Stimulated activated naive CD4-positive, alpha-beta T cell (primary cell): ENCODE results near the gene UBA7.
"Not testable (repeated sequence)": the region's sequence is repeated elsewhere in the genome, so short reads cannot be mapped to it uniquely, and the experiment has no call there.

Experiments
- DNase-seq, 6 experiments: peaks; one replicate each; lab custom pipeline; 2025; lab: John Stamatoyannopoulos, UW

UBA7 gene, protein sequence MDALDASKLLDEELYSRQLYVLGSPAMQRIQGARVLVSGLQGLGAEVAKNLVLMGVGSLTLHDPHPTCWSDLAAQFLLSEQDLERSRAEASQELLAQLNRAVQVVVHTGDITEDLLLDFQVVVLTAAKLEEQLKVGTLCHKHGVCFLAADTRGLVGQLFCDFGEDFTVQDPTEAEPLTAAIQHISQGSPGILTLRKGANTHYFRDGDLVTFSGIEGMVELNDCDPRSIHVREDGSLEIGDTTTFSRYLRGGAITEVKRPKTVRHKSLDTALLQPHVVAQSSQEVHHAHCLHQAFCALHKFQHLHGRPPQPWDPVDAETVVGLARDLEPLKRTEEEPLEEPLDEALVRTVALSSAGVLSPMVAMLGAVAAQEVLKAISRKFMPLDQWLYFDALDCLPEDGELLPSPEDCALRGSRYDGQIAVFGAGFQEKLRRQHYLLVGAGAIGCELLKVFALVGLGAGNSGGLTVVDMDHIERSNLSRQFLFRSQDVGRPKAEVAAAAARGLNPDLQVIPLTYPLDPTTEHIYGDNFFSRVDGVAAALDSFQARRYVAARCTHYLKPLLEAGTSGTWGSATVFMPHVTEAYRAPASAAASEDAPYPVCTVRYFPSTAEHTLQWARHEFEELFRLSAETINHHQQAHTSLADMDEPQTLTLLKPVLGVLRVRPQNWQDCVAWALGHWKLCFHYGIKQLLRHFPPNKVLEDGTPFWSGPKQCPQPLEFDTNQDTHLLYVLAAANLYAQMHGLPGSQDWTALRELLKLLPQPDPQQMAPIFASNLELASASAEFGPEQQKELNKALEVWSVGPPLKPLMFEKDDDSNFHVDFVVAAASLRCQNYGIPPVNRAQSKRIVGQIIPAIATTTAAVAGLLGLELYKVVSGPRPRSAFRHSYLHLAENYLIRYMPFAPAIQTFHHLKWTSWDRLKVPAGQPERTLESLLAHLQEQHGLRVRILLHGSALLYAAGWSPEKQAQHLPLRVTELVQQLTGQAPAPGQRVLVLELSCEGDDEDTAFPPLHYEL

DNA sequence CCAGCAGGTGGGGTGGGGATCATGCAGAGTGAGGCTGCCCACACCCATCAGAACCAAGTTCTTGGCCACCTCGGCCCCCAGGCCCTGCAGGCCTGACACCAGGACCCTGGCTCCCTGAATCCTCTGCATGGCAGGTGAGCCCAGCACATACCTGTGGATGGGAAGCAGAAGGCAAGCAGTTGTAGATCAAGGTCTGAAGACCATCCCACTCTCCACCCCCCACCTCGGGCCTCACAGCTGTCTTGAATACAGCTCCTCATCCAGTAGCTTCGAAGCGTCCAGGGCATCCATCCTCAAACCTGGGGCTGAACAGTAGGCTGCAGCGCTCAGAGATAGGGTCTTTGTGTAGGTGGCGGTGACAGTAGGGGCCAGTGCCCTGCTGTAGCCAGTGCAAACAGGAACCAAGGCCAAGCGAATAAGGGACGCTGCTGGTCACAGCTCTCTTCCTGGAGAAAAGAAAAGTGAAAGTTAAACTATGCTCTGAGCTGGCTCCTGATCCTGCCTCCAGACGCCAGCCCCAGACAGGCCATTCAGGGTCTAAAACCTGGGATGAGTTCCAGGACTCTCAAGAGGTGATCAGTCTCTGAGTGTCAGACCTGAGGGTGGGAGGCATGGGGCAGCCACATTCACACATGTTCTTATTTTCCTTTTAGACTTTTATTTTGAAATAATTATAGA, at the start of gene UBA7:
Gene UBA7 (minus strand): TSS at position 457 of the 678 bp plus-strand sequence. CDS start 166 bp downstream, at position 291.
- peak in 5 of 6 experiments; percentile 11 to 57 (median 42) for DNase-seq

DNA sequence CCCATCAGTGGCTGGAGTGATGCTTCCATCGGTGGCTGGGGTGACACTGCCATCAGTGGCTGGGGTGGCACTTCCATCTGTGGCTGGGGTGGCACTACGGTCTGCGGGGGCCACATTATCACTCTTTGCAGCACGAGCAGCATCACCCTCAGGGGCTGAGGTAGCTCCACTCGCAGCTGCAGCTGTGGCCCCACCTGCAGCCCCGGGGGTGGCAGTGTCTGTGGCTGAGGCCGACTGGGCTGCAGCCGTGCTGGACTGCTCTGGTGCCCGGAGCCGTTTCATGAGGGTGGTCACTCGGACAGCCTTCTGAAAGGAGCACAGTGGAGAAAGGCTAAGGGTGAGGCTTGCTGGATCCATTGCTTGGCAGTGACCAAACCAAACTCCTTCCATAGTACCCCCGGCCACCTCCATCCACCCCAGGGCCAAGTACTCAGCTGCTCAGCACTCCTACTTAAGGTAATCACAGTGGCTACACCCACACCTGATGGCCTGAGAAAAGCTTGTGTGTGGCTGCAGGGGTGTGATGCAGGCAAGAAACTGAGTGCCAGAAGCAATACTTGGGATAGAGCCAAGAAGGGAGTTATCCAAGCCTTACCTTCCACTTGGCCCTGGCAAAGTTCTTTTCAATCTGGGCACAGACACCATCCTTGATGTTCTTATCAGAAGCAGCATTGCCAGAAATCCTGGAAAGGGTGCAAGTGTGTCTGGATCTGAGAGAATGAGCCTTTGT, 46.0 kb upstream of the UBA7 start:
- DNase-seq = no peak

DNA sequence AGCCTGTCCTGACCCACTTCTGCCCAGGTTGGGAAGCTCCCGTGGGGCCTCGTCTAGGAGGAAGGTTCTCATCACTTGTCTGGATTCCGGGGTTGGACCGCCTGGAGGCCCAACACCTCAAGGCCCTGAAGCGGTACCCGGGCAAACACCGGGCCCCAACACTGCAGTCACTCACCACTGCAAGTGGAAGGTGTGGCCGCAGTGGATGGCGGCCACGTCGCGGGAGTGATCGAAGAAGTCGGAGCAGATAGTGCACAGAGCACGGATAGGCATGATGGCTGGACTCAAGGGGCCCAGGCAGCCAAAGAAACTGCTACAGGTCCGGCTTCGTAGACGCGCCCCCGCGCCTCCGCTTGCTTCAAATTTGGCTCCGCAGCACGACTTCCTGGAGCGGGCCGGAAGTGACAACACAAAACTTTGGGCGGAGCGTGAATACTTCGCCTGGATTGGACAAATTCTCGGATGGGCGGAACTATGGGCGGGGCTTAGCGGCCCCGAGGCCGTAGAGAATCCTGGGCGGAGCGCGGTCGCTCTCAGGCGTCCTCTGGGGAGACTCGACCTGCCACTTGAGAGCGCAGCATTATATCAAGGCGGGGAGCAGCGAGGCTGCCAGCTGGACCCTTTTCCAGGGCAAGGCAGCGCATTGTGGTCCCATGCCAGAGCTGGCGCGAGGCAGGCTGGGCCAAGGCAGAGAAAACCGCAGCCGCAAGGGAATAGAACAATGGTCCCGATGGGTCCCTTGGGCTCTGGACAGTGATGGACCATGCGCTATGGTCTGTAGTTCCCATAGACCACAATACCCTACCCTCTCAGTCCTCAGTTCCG, 42.6 kb upstream of the UBA7 start, which contains the start of gene TRAIP:
Gene TRAIP (minus strand): TSS at position 384 of the 825 bp plus-strand sequence. CDS start 111 bp downstream, at position 273.
- peak; percentile 84 to 94 (median 91) for DNase-seq

DNA sequence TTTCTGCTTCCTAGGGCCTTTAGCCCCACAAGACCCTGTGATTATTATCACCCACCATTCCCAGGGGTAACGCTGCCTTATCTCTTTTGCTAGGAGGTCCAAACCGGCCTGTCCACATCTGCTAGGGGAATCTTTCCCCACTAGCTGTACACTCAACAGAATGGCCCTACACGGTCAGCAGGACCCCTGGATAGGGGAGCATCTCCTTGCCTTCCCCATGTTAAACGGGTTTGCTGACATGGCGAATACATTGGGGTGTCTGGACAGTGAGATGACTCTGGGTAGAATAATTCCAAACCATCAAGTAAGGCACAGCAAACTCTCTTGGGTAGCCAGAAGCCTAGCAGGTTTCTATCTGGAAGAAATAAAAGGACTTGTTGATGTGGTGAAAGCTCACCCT, 41.9 kb upstream of the UBA7 start:
- no peak for DNase-seq

DNA sequence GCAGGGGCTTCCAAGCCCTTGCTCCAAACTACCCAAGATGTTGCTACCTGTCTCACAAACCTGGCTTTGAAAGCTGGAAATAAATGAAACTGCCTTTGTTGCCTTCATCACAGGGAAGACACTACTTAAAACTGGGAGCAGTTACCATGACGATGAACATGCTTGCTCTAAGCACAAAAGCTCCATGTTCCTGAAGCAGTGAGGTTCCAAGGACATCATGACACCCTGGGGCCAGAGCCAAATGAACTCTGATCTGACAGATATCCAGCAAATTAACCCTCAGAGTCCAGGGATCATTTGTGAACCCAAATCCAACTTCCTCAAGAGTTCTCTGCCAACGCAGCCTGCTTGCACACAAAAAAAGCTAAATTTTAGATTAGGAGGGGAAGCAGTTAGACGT, 31.9 kb upstream of the UBA7 start:
- no peak for DNase-seq

DNA sequence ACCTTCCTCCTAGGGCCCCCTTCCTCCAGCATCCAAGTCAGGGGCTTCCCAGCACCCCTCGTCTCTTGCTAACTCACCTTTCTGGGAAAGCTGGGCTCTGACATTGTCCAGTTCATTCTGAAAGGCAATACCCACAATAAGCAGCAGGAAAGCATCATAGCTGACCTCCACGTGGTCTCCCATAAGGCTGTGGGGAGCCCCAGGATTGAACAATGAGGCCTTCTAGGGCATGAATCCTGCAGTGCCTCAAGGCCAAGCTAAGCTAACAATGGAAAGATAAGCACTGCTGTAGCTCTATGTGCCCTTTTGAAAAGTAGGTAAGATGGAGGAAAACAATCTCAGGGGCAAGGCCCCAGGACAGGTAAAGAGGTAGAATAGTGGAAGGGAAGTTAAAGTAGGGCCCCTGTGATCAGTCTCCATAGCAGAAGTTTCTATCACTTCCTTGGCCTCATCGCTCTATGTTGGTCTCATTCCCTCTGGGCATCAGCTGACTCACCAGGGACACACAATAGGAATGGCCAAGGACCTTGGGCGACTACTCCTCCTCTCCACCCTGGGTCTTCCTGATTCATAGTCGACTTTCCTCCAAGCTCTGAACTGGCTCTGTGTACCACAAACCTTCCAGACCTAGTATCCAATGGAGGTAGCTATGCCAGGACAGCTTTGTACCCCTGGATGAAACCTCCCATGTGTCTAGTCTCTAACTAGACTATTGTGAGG, 30.9 kb upstream of the UBA7 start:
- no peak for DNase-seq

DNA sequence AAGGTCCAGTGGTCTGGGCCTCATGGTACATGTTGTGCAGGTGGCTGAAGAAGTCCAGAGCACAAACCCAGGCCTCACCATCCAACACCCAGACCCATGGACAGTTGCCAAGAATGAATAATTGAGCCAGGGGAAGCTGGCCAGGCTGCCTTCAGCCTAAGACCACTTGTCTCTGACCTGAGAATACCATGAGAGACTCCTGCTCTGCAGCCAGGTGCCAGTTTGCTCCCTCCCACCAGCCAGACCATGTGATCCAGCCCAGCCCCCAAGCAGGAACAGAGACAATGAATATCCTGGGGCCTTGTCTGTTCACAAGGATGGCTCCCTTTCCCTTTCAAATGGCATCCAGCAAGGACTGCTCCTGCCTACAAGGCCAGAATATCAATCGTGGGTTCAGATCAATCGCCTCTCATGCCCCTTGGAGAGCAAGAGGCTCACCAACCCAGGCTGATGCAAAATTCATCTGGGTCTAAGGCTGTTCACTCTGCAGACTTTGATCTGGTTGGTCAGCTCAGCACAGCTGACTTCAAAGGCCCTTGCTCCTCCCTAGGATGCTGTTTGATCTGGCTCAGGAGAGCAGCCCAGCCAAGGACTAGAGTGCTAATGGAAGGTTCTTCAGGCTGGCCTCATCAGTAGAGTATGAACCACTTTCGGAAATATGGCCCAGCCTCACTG, 29.2 kb upstream of the UBA7 start:
- no peak for DNase-seq

DNA sequence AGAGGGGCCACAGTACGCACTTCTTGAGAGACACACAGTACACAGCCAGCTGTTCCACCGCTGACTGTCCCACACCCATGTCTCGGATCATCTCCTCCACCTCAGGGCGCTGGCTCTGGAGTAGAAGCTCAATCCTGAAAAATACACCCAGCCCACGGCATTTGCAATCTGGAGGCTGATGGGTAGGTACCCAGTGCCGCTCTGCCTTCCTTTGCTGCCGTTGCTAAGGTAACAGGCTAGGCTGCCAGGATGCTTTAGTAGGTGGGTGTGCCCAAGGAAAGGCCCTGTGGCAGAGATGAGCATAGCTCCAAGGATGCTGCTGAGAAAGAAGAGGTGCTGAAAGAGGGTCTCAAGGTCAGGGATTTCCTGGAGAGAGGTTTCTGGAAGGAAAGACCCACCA, 28.1 kb upstream of the UBA7 start:
- DNase-seq = no peak

DNA sequence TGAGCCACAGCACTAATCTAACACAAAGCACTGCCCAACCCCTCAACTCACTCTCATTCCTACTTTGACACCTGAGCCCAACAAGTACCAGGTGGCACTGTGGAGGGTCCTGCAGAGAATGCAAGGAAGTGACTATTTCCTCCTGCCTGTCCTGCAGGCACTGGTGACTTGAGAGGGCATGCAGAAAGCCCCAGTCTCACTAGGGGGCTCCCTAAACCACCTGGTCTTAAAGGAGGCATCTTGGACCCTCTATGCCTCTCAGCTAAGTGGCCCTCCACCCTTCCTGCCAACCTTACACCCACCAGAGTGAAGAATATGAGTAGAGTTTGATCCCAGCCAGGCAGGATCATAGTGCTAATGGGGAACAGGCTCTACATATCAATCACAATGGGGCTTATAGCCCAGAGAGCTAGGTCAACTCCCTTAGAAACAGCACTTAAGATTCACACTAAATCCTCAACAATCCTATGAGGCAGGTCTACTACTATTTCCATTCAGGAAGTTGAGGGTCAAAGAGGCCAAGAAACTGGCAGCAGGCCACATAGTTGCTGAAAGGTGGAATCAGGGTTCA, 27.5 kb upstream of the UBA7 start:
- DNase-seq = no peak

DNA sequence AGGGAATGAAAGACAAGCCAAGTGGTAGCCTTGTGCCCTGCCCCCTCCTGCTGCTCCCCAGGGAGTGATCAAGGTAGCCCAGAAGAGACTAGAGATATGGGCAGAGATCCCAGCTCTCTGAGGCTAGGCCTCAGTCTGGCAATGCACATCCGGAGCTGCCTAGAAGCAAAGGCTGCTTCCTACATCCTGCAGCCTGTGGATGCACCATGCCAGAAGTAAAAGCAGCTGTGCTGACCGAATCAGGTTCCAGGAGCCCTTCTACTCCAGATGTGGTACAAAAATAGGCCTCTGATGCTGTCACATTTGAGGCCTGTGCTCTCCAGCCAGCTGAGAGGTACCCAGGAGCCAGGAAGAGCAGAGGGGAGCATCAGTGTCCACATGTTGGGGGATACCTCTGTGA, 26.6 kb upstream of the UBA7 start:
- DNase-seq = no peak

DNA sequence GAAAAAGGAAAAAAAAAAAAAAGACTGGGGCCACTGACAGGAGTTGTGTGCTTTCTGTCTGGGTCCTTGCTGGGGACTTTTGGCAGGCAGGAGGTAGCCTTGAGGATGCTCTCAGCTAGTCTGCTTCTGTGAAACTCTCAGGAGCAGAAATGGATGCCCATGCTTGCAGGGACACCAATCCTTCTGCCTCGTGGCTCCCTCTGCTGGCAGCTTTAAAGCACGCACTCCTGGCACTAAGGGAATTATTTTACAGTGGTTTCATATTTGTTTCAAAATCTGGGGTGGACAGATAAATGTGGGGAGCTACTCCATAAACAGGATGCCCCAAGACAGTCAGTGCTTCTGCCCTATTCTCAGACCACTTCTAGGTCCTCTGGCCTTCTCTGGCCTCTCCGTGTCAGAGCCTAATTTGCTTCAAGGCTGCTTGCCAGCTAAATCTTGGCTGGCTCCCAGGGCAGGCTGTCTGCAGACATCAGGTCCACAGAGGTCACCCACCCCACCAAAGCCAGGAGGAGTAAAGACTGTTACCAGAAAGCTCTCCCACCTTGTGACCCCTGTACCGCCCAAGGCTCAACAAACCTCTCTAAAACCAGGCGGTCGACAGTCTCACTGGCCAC, 25.5 kb upstream of the UBA7 start:
- DNase-seq = peak; percentile 57 to 83 (median 70)

DNA sequence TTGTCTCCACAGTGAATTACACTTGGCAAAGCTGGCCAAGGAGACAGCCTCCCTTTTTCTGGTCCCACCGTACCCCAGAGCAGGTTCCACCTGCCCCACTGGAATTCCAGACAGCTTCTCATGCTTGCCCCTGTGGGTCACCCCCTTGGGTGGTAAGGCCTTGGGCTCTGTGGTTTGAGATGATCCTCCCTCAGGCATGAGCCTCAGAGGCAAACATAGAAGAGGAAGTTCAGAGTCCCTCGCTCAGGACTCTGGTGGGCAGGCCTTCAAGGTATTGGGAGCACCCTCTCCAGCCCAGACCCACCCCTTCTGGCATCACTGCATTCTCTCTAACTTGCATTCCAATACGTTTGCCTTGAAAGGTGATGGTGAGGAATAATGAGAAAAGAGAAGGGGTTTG, 17.6 kb upstream of the UBA7 start:
- DNase-seq = no peak

DNA sequence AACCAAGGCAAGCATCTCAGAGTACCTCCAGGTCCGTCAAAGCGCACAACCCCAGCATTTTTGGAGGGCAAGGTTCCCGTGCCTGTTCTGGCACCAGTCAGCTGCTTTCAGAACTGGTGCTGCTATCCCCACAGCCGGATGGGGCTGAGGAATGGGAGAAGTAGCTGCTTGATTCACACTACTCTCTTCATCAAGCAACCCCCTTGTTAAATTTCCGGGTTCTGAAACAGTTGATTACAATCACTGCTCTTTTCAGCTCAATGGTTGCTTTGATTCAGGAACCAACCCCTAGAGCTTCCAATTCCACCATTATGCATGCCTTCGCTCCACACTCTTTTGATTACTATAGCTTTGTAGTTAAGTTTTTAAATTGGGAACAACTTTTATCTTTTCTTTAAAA, 12.3 kb upstream of the UBA7 start:
- no peak for DNase-seq

DNA sequence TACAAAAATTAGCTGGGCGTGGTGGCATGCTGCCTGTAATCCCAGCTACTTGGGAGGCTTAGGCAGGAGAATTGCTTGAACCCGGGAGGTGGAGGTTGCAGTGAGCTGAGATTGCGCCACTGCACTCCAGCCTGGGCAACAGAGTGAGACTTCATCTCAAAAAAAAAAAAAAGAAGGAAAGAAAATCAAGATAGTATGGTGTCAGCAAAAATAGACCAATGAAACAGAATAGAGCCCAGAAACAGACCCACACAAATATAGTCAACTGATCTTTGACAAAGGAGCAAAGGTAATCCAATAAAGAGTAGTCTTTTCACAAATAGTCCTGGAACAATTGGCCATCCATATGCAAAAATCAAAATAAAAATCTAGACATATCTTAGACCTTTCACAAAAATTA, 9.4 kb upstream of the UBA7 start:
- not testable (repeated sequence) for DNase-seq

DNA sequence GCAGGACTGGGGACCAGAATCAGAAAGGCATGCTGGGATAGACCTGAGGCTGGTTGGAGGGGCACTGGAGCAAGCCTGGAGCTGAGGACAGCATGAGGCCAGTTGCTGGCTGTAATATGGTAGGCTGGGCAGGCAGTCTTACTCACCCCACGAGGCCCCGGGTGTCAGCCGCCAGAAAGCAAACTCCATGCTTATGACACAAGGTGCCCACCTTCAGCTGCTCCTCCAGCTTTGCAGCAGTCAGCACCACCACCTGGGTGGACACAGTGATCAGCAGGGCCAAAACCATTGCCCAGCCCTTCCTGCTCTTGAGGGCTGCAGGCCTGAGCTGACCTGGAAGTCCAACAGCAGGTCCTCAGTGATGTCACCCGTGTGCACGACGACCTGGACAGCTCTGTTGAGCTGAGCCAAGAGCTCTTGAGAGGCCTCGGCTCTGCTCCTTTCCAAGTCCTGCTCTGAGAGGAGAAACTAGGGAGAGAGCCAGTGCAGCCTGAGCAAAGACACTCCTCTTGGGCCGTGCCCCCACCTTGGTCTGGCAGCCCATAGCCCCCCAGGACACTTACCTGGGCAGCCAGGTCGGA, 747 bp downstream of the UBA7 start:
- no peak for DNase-seq

DNA sequence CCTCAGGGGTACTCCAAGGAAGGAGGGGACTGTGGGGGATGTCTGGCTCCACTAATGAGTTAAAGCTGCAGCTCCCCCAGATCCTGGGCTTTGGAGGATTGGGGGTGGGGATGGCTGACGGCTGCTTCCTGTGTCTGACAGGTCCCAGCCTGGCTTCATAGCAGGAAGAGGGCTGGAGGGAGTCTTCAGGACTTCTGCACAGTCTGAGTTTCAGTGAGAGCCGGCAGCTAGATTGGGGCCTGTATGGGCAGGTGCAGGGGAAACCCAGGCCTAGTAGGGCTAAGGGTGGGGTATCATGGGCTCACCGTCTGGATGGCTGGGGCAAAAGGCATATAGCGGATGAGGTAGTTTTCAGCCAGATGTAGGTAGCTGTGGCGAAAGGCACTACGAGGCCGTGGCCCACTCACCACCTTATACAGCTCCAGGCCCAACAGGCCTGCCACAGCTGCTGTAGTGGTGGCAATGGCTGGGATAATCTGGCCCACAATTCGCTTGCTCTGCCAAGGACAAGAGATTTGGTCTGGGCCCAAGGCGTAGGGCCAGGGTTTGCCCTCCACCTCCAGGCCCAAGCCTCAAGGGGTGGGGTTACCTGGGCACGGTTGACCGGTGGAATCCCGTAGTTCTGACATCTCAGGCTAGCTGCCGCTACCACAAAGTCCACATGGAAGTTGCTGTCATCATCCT, 6.2 kb downstream of the UBA7 start:
- no peak for DNase-seq

DNA sequence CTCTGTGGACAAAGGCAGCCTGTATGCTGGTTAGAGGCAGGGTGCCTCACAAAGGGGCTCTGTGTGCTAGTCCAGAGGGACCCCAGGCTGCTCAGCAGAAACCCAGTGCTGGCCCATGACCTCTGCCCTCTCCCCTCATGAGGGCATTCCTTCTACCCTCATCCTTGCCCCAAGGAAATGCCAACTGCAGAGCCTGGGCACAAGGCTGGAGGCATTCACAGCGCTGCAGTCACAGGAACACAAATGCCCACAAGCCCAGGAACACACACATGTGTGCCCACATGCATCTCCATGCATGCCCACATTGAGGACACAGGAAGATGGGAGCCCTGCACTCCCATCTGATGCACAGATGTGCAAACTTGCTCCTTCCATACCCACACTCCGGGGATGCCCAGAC, 6.9 kb downstream of the UBA7 start:
- DNase-seq = no peak
